GM12878 (cell line): ENCODE measurements around the gene SLC13A3. TPM values are rescaled to one million over a fixed set of nuclear protein-coding genes. Genes with fewer than 3 reads are reported as not detected.

Source experiments
- ATAC-seq: fragments of 200-7000 bp; cut with Tn5 transposase; 3 replicates; pipeline ENCODE4 v1.9.1; 2020; ENCODE audit warnings: mild to moderate bottlenecking, moderate library complexity
- BruUV-seq: library from RNA; stranded (reverse); fragments of 400-500 nt; replicated peaks from 2 replicates; lab custom pipeline; 2021; lab: Mats Ljungman, UMichigan
- CTCF ChIA-PET: fragments of 300-600 bp; sonication (Branson Sonifier 250); formaldehyde crosslinking; extraction: SDS; loops from one replicate; lab custom pipeline; 2021; ENCODE audit warnings: inconsistent platforms; lab: Yijun Ruan, JAX
- POLR2A ChIA-PET: fragments of 350-600 bp; formaldehyde crosslinking; extraction: SDS; loops from one replicate; lab custom pipeline; 2021; ENCODE audit warnings: inconsistent platforms; lab: Charles Lee
- RAD21 ChIA-PET: fragments of 300-600 bp; sonication (Branson Sonifier 250); formaldehyde crosslinking; loops from one replicate; lab custom pipeline; 2023; ENCODE audit warnings: antibody characterized with exemption; ENCODE audit not compliant: unreplicated experiment; lab: Charles Lee
- SMC1A ChIA-PET: fragments of 300-600 bp; sonication (Branson Sonifier 250); formaldehyde crosslinking; loops from one replicate; lab custom pipeline; 2023; ENCODE audit not compliant: unreplicated experiment, uncharacterized antibody; lab: Charles Lee
- DNase-seq: peaks from one replicate; pipeline ENCODE4 v3.0.0-alpha.2; 2011; ENCODE audit warnings: low read depth, low spot score
- FAIRE-seq: peaks from 3 replicates; lab custom pipeline; 2011; peaks lifted over from hg19 to GRCh38; lab: Jason Lieb, UNC
- H2AFZ ChIP-seq: 2 replicates; pipeline ENCODE4 v1.6.0; 2011; ENCODE audit warnings: low read depth, low read length, control low read depth; ENCODE audit not compliant: control insufficient read depth
- H3K27ac ChIP-seq: 2 replicates; pipeline ENCODE4 v1.5.1; 2011; ENCODE audit warnings: control low read depth; ENCODE audit not compliant: control insufficient read depth, insufficient read depth
- H3K27me3 ChIP-seq, 2 experiments: replicated peaks in 1 of 2; 2 replicates each; pipeline versions ENCODE4 v1.6.0 to v1.6.1; 2011; ENCODE audit warnings: low read length in 1 of 2; ENCODE audit not compliant: control insufficient read depth in 2 of 2, insufficient read depth in 2 of 2
- H3K36me3 ChIP-seq, 2 experiments: 2 replicates each; pipeline ENCODE4 v1.5.1; 2011; ENCODE audit warnings: low read length in 1 of 2; ENCODE audit not compliant: control insufficient read depth in 2 of 2, insufficient read depth in 2 of 2
- H3K4me1 ChIP-seq: 2 replicates; pipeline ENCODE4 v1.6.1; 2011; ENCODE audit warnings: mild to moderate bottlenecking, low read length, moderate library complexity, mixed read lengths; ENCODE audit not compliant: control insufficient read depth, insufficient read depth
- H3K4me2 ChIP-seq: 2 replicates; pipeline ENCODE4 v1.6.0; 2011; ENCODE audit warnings: control low read depth; ENCODE audit not compliant: control insufficient read depth, insufficient read depth
- H3K4me3 ChIP-seq: fragments of 200-600 bp; sonication (generic); 2 replicates; pipeline ENCODE4 v1.5.1; 2016
- H3K79me2 ChIP-seq: 2 replicates; pipeline ENCODE4 v1.6.0; 2011; ENCODE audit warnings: low read length; ENCODE audit not compliant: control insufficient read depth, insufficient read depth
- H3K9ac ChIP-seq: 2 replicates; pipeline ENCODE4 v1.8.0; 2011; ENCODE audit warnings: low read length, control low read depth, mixed read lengths; ENCODE audit not compliant: control insufficient read depth, insufficient read depth
- H3K9me3 ChIP-seq: replicated peaks from 3 replicates; pipeline ENCODE4 v1.5.1; 2011; ENCODE audit warnings: mild to moderate bottlenecking, low read length; ENCODE audit not compliant: control insufficient read depth, insufficient read depth
- H4K20me1 ChIP-seq: 2 replicates; pipeline ENCODE4 v1.6.0; 2011; ENCODE audit not compliant: control insufficient read depth, insufficient read depth
- BMI1 ChIP-seq: fragments of 450-650 bp; IDR thresholded peaks from 2 replicates; pipeline ENCODE4 v1.6.1; 2016; ENCODE audit warnings: mild to moderate bottlenecking, moderate library complexity, borderline replicate concordance
- MTA3 ChIP-seq: IDR thresholded peaks from 2 replicates; pipeline ENCODE4 v1.6.1; 2012; ENCODE audit warnings: low read length, inconsistent platforms, borderline replicate concordance
- PBX3 ChIP-seq: IDR thresholded peaks from 2 replicates; pipeline ENCODE4 v1.6.1; 2011; ENCODE audit warnings: mild to moderate bottlenecking, low read depth, low read length, moderate library complexity; ENCODE audit not compliant: insufficient replicate concordance
- PKNOX1 ChIP-seq: fragments of 450-650 bp; IDR thresholded peaks from 2 replicates; pipeline ENCODE4 v1.6.1; 2016; ENCODE audit warnings: mild to moderate bottlenecking
- RELA ChIP-seq: fragments of 450-650 bp; IDR thresholded peaks from 2 replicates; pipeline ENCODE4 v1.8.0; 2014; ENCODE audit warnings: borderline replicate concordance; ENCODE audit not compliant: partially characterized antibody
- WGBS: methylation state at CpG from one replicate; pipeline ENCODE4 v1.1.6; 2016; ENCODE audit warnings: low lambda C conversion rate; ENCODE audit not compliant: insufficient replicate concordance, insufficient coverage; ENCODE audit errors: missing lambda C conversion rate; 5-methylcytosine and 5-hydroxymethylcytosine counted together
- in situ Hi-C: fragments of 300-500 bp; cut with MboI; formaldehyde crosslinking; loops from 9 replicates; pipeline ENCODE4 v1.14.3; 2018; ENCODE audit warnings: mixed read lengths
- intact Hi-C: fragments of 100-400 bp; cut with micrococcal nuclease; formaldehyde crosslinking; loops from one replicate; pipeline ENCODE4 v1.14.2; 2022; ENCODE audit not compliant: unreplicated experiment
- polyA plus RNA-seq, 11 experiments: library from polyadenylated mRNA; depleted of rRNA in 4 of 11; unstranded in 6 of 11; stranded (reverse) in 5 of 11; fragments of >200 nt; fragmentation: Nextera tagmentation in 4 of 11; fragmentation: Illumina TruSeq in 1 of 11; extraction: Ambion mirVana in 4 of 11; extraction: Trizol in 1 of 11; gene quantifications; 1 replicate in 1 of 11; 2 replicates in 10 of 11; pipeline versions ENCODE4 v1.2.1 to v1.2.3, GENCODE V29; 2011 to 2016; ENCODE audit warnings: inconsistent platforms in 2 of 11, missing spikeins in 2 of 11, low read depth in 1 of 11
- total RNA-seq, 4 experiments: library from RNA; depleted of rRNA in 3 of 4; stranded (reverse); fragments of >200 nt in 3 of 4; fragmentation: Illumina TruSeq in 1 of 4; extraction: Trizol in 1 of 4; gene quantifications; 2 replicates each; pipeline versions ENCODE4 v1.2.1 to v1.2.3, GENCODE V29; 2013 to 2021

The SLC13A3 gene
- total and polyA plus RNA-seq, 10 of the 15 experiments (the other 5 are each of a cell fraction or from before 2014, with no cell fraction given), result 0.03 to 0.76 (median 0.07) TPM; not detected in 4

GRCh38 chr20:46580613-46581205 lies 70.5 kb downstream of the SLC13A3 start:
- no TSS peak for BruUV-seq
- in situ Hi-C loops, result no loop called here
- Histone ChIP-seq H3K9ac (no peak overlapping the region), H3K4me1 (no peaks in the 10 kb centered on the region), H3K4me2 (no peak overlapping the region), H2AFZ (no peak overlapping the region), H3K36me3 (no peaks in the 10 kb centered on the region)
- ChIA-PET POLR2A (interaction anchor here (0.5 kb wide), 1 partner anchor 94 kb away, joined by 5 read pairs; no protein-coding TSS in a partner anchor), RAD21 (interaction anchor here (1.6 kb wide), 1 partner anchor 72 kb away, joined by 3 read pairs; no protein-coding TSS in a partner anchor), CTCF (interaction anchor here (0.7 kb wide), 1 partner anchor 20 kb away, joined by 3 read pairs; no protein-coding TSS in a partner anchor)
- no peak for DNase-seq
- peak; percentile 56 for TF ChIP-seq BMI1
- TF ChIP-seq RELA, result no peak
- peak; percentile 71 for TF ChIP-seq PBX3
- no peak for TF ChIP-seq MTA3
- TF ChIP-seq PKNOX1, result peak; percentile 87
- TF ChIP-seq, all 136 proteins: peak for 3
- ATAC-seq (no peak), FAIRE-seq (no peak)
- no peaks in the 10 kb centered on the region for H4K20me1 ChIP-seq
- intact Hi-C loops, result no loop called here
- 69% methylated on average over 2 of the region's 2 CpGs for WGBS
- H3K4me3 ChIP-seq, result no peak overlapping the region
- SMC1A ChIA-PET, result no interaction called here
- H3K27ac ChIP-seq, result no peak overlapping the region
- no peaks in the 10 kb centered on the region; a peak in 1 of 4 replicates for H3K27me3 ChIP-seq
- no peaks in the 10 kb centered on the region for H3K79me2 ChIP-seq
- H3K9me3 ChIP-seq, result no peaks in the 10 kb centered on the region
